Glutamatergic neuron (in vitro differentiated cells): ENCODE measurements around the gene WWOX. TPM values are rescaled to one million over a fixed set of nuclear protein-coding genes. Genes with fewer than 3 reads are reported as not detected.

ENCODE experiments used
- DNase-seq: peaks from one replicate; pipeline ENCODE4 v3.0.0; 2022
- H3K27ac Mint-ChIP-seq: one replicate; pipeline ENCODE4 v1.8.0; 2020; ENCODE audit warnings: mild to moderate bottlenecking, mixed read lengths, inconsistent platforms; ENCODE audit not compliant: unreplicated experiment
- H3K27me3 Mint-ChIP-seq: one replicate; pipeline ENCODE4 v1.8.0; 2020; ENCODE audit warnings: mild to moderate bottlenecking, moderate library complexity, mixed read lengths, inconsistent platforms; ENCODE audit not compliant: unreplicated experiment
- H3K36me3 Mint-ChIP-seq: one replicate; pipeline ENCODE4 v1.8.0; 2020; ENCODE audit warnings: mild to moderate bottlenecking, mixed read lengths, inconsistent platforms; ENCODE audit not compliant: unreplicated experiment
- H3K4me1 Mint-ChIP-seq: one replicate; pipeline ENCODE4 v1.8.0; 2020; ENCODE audit warnings: mild to moderate bottlenecking, low read depth, mixed read lengths, inconsistent platforms; ENCODE audit not compliant: unreplicated experiment
- H3K4me3 Mint-ChIP-seq: one replicate; pipeline ENCODE4 v1.8.0; 2020; ENCODE audit warnings: mild to moderate bottlenecking, mixed read lengths, inconsistent platforms; ENCODE audit not compliant: unreplicated experiment
- H3K9me3 Mint-ChIP-seq: one replicate; pipeline ENCODE4 v1.8.0; 2020; ENCODE audit warnings: mild to moderate bottlenecking, moderate library complexity, mixed read lengths, inconsistent platforms; ENCODE audit not compliant: unreplicated experiment
- total RNA-seq: library from RNA; stranded (reverse); fragmentation: NEBNext Ultra II Directional; extraction: Animal tissue kit (Norgen Biotek cat#: 25700); gene quantifications from one replicate; pipeline ENCODE4 v1.2.1, GENCODE V29; 2021; ENCODE audit not compliant: unreplicated experiment
- TF ChIP-seq, protein P1 (sequence below): fragments of 200-600 bp; sonication (generic); IDR thresholded peaks from one replicate; pipeline ENCODE4 v1.5.0; 2021; ENCODE audit not compliant: partially characterized antibody, unreplicated experiment

Gene WWOX
- total RNA-seq, 1 donor from 2014 or later: 10.3 TPM

DNA sequence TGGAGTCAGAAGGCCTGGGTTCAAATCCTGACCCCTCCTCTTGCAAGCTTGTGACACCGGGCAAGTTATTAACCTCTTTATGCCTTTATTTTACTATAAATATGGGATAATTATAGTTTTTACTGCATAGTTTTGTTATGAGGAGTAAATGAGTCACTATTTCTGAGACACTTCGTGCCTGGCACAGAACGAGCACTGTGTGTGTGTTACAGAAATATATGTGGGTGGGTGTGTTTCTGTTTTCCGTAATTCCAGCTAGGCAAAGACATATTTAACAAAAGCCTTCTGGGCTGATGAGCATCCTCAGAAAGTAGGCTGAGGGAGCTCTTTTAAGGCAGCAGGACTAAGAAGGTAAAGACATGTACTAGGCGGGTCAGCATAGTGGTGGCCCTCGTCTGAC lies 1083.2 kb downstream of the WWOX start:
- Mint-ChIP-seq H3K36me3 (peaks cover 13% of the 10 kb centered on the region), H3K27me3 (peaks cover 2% of the 10 kb centered on the region), H3K9me3 (peaks cover 1% of the 10 kb centered on the region), H3K4me1 (peaks cover 15% of the 10 kb centered on the region), H3K4me3 (no peak overlapping the region), H3K27ac (no peak overlapping the region)
- TF ChIP-seq, protein P1, sequence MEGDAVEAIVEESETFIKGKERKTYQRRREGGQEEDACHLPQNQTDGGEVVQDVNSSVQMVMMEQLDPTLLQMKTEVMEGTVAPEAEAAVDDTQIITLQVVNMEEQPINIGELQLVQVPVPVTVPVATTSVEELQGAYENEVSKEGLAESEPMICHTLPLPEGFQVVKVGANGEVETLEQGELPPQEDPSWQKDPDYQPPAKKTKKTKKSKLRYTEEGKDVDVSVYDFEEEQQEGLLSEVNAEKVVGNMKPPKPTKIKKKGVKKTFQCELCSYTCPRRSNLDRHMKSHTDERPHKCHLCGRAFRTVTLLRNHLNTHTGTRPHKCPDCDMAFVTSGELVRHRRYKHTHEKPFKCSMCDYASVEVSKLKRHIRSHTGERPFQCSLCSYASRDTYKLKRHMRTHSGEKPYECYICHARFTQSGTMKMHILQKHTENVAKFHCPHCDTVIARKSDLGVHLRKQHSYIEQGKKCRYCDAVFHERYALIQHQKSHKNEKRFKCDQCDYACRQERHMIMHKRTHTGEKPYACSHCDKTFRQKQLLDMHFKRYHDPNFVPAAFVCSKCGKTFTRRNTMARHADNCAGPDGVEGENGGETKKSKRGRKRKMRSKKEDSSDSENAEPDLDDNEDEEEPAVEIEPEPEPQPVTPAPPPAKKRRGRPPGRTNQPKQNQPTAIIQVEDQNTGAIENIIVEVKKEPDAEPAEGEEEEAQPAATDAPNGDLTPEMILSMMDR: no peak
- no peak for DNase-seq

DNA sequence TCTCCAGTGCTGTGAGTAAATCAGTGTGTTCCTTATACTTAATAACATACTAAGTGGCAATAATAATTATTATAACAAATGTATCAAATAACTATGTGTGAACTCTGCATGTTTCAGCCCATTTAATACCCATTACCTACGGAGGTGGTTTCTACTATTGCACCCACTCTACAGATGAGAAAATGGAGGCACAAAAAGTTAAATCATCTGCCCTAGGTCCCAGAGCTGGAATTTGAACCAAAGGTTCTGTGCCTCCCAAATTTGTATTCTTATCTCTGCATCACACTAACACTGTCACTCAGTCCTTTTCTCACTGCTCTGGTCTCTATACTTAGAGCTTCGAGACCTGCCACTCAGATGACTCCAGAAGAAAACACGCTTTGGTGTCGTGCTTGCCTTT lies 1084.1 kb downstream of the WWOX start:
- peaks cover 3% of the 10 kb centered on the region for H3K9me3 Mint-ChIP-seq
- H3K4me3 Mint-ChIP-seq: no peak overlapping the region
- TF ChIP-seq, protein P1: no peak
- peaks cover 2% of the 10 kb centered on the region for H3K27me3 Mint-ChIP-seq
- no peak for DNase-seq
- H3K36me3 Mint-ChIP-seq: peaks cover 17% of the 10 kb centered on the region
- no peak overlapping the region for H3K27ac Mint-ChIP-seq
- H3K4me1 Mint-ChIP-seq: peaks cover 15% of the 10 kb centered on the region

DNA sequence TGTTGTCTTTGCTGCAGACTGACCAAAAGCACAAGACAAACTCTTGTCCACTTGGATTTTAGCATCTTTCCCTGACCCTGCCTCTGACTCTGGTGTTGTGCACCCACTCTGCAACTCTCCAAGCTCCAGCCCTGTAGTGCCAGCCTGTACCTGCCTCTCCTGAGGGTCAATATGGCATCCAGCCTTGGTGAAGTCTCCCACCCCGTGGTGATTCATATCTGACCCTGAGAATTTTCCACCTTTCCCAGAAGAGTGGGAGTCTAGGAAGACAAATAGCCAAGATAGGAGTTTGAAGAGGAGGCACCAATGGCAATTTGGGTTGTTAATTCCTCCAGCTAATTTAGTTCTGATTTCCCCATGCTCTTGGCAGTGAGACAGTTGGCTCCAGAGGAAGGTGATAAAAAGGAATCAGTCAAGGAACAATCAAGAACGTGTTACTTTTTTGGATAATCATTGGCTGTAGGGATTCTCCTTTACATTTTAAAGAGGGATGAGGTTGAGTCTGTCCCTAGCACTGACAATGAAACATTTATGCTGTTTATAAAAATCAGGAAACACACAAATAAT lies 1085.1 kb downstream of the WWOX start:
- Mint-ChIP-seq H3K36me3 (peaks cover 17% of the 10 kb centered on the region), H3K27me3 (peaks cover 2% of the 10 kb centered on the region), H3K4me3 (no peak overlapping the region), H3K4me1 (peaks cover 15% of the 10 kb centered on the region), H3K27ac (no peak overlapping the region), H3K9me3 (peaks cover 4% of the 10 kb centered on the region)
- TF ChIP-seq, protein P1: no peak
- DNase-seq: no peak

DNA sequence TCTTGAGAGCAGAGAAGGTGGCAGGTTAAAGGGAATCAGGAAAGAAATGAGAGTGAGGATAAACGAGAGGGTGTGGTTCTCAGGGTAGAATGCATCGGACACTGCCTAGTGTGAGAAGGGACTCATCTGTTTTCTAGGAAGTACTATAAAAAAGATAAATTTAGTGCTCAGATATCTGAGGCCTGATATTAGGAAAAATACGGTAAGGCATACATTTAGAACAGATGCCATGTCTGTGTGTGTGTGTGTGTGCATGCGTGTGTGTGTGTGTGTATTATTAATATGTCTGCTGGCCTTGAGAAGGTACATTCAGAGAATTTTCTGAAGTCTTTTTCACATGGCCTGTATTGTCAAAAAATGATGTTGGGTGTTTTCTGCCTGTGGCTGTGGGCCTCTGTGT lies 1086.3 kb downstream of the WWOX start:
- no peak overlapping the region for H3K4me3 Mint-ChIP-seq
- DNase-seq: no peak
- peaks cover 3% of the 10 kb centered on the region for H3K9me3 Mint-ChIP-seq
- peaks cover 14% of the 10 kb centered on the region for H3K36me3 Mint-ChIP-seq
- peaks cover 15% of the 10 kb centered on the region for H3K4me1 Mint-ChIP-seq
- H3K27me3 Mint-ChIP-seq: no peaks in the 10 kb centered on the region
- peak overlapping the region; percentile 1 for H3K27ac Mint-ChIP-seq
- TF ChIP-seq, protein P1: no peak

DNA sequence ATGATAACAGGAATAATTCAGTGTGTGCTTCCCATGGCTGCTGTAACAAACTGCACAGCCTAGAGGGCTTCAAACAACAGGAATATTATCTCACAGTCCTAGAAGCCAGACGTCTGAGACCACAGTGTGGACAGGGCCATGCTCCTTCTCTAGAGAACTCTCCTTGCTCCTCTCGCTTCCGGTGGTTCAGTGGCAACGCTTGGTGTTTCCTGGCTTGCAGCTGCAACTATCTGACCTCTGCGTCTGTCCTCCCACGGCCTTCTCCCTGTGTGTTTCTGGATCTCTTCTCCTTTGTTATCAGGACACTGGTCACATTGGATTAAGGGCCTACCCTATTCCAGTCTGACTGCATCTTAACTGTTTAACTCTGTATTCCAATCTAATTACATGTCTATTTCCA lies 1086.7 kb downstream of the WWOX start:
- Mint-ChIP-seq H3K27me3 (no peaks in the 10 kb centered on the region), H3K9me3 (peaks cover 3% of the 10 kb centered on the region), H3K27ac (no peak overlapping the region), H3K4me1 (peaks cover 15% of the 10 kb centered on the region), H3K4me3 (no peak overlapping the region), H3K36me3 (peaks cover 10% of the 10 kb centered on the region)
- DNase-seq: no peak
- TF ChIP-seq, protein P1: no peak
